ENCODE measurements around the gene GRIK2.
"Not testable (repeated sequence)": the region's sequence is repeated elsewhere in the genome, so short reads cannot be mapped to it uniquely, and the experiment has no call there.

GRCh38 chr6:101350631-101351030, 42.9 kb upstream of the GRIK2 start:
- not testable (repeated sequence) for TF ChIP-seq CTCF (IDR thresholded peaks at IDR 0.05); SIN3A (IDR thresholded peaks at IDR 0.05; ENCODE audit: borderline replicate concordance, insufficient read depth, low read depth, low read length); POLR2AphosphoS5 (IDR thresholded peaks at IDR 0.05; ENCODE audit: low read depth, low read length); TCF7L2 (IDR thresholded peaks at IDR 0.05; ENCODE audit: low read depth, low read length); REST (IDR thresholded peaks at IDR 0.05; ENCODE audit: insufficient read depth in 1 of 2, low read depth in 2 of 2, low read length in 1 of 2)
